Measurements from ENCODE around the gene RAP2C.
"Not testable (repeated sequence)": the region's sequence is repeated elsewhere in the genome, so short reads cannot be mapped to it uniquely, and the experiment has no call there.

The RAP2C gene

DNA sequence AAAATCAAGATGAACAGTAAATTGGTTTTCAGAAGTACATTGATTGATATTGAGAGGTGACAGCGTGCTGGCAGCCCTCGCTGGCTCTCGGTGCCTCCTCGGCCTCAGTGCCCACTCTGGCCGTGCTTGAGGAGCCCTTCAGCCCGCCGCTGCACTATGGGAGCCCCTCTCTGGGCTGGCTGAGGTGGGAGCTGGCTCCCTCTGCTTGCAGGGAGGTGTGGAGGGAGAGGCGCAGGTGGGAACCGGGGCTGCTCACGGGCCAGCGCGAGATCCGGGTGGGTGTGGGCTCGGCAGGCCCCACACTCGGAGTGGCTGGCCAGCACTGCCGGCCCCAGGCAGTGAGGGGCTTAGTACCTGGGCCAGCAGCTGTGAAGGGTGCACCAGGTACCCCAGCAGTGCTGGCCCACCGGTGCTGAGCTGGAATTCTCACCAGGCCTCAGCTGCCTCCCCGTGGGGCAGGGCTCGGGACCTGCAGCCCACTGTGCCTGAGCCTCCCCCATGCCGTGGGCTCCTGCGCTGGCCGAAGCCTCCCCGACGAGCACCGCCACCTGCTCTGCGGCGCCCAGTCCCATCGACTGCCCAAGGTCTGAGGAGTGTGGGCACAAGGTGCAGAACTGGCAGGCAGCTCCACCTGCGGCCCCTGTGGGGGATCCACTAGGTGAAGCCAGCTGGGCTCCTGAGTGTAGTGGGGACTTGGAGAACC lies 25.2 kb downstream of the RAP2C start:
- DNase-seq = no peak

DNA sequence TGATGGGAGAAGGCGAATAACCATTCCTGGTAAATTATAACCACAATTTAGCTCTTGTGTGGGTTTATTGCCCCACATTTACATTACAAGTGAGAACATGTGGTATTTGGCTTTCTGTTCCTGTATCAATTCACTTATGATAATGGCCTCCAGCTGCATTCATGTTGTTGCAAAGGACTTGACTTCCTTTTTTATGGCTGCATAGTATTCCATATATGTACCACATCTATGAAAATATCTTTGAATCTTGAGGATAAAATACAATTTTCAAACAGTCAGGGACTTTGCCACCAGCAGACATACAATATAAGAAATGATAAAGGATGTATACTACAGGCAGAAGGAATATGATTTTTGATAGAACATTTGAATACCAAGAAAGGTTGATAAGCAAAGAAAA lies 27.3 kb downstream of the RAP2C start:
- DNase-seq = no peak

DNA sequence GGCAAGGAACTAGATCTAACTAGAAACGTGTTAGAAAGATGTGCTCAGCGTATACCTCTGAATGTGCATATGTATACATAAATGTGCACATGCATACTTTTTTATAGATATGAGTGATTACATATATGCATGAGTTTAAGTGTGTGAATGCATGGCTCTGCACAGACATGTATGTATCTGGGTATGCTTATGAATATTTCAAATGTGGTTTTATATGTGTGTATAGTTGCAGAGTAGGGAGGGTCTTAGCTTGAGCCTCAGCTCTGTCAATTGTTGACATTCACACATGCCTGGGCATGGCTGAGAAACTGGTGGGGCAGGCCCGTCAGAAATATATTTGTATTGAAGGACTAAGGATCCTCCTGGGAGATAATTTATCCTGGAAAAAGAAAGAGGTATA lies 31.1 kb downstream of the RAP2C start:
- DNase-seq = no peak

DNA sequence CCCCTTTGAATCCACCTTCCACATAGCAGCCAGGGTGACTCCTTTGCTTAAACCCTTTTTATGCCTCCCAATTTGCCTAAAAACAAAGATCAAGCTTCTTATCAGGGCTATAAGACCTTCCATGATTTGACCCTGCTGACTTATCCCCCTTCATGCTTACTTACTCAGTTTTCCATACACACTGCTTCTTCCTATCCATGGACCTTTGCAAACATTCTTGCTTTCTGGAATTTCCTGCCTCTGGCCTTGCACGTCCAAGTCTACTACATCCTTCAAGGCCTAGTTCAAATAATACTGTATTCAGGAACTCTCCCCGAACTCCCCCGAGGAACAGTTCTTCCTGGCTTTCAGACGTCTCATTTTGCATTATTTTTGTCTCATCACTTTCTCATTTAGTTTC lies 31.8 kb downstream of the RAP2C start:
- no peak for DNase-seq

DNA sequence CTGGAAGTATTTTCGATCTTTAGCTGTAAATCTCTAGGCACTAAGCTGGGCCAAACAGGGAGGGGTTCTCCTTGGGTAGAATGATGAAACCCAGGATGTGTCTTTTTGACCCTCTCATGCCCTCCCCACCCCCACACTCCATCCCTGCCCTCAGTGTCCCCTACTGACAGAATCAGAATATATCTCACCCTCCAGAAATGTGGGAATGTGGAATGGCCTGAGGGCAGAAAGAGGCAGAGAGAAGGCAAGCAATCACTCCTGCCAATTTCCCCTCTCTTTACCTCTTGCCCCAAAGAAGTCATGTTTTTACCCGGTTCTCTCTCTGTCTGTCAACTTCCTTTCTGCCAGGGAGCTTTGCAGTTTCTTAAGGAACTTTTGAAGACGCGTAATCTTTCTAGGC lies 34.4 kb downstream of the RAP2C start:
- no peak for DNase-seq

DNA sequence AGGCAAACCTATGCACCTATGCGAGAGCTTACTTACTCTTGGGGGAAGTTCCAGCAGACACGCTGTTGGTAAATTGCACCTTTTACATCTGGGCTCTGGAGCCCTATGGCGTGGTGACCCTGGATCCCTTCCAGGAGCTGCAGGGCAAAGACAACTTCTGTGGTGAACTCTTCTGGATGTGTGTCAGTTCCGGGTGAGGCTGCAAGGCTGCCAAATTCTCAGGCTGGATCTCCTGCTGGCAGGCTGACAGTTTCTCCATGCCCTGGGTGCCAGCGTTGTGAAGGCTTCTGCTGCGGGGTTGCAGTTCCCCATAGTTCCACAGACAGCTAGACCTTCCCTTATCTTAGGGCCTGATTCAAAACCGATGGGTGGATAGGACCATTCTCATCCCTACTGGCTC lies 37.9 kb downstream of the RAP2C start:
- DNase-seq = peak in 1 of 2 donors; percentile 0

DNA sequence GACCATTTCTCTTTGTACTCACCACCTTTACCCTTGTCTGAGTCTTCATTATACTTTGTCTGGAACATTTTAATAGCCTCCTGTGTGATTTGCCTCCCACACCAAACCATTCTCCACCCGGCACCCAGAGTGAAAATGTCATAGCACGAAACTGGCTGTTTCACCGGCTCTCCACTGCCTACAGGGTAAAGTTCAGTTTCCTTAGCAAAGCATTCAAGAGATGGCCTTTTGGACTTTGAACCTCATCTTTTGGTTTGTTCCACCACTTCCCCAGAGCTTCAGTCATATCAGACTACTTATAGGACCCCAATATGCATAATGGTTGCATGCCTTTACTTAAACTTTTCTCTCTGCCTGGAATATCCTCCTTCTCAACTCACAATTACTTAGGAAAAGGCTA lies 38.3 kb downstream of the RAP2C start:
- no peak for DNase-seq

DNA sequence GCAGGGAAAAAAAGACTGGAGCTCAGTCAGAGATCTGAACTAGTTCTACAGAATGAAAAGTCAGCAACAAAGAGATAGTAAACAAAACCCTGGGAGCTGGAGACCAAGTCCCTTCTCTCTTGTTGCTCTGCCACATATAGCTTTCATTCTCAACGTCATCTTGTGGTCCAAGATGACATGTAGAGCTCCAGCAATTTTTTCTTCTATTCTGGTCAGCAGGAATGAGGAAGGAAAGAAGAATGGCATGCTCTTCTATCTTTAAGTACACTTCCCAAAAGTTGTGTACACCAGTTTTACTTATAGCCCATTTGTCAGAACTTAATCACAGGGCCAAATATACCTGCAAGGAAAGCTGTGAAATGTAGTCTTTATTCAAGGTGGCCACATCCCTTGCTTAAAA lies 45.6 kb downstream of the RAP2C start:
- no peak for DNase-seq

DNA sequence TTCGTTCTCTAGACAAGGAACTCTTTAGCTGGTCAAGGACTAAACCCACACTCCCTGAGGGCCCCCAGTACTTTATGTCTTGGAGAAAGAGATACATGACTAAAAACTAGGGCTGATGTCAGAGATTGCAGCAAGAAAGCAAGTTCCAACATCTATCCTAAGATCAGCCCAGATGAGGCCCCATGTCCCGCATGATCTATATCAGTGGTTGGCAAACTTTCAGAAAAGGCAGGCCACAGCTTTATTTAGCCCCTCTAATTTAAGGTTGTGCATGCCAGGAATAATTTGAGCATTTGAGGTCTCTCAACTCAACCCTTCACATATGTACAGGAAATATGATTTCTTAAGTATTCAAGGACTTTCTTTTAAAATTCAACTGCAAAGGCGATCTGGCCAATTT lies 47.4 kb downstream of the RAP2C start:
- no peak for DNase-seq

DNA sequence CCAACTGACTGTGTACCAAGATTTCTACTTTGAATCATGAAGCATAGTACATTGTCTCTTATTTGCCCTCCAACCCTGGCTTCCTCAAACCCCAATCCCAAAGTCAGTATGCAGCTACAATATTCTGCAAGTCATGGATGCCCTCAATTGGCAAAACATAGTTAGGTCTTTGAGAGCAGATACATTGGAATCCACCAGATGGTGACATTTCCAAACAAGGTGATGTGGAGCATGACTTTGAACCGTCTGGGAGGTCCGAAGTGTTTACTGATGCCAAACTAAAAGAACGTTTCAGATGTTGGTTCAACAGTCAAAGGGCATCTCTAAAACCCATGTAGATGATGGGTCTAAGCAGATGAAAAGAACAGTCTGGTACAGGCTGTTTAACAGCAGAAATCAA lies 47.8 kb downstream of the RAP2C start:
- DNase-seq = no peak

DNA sequence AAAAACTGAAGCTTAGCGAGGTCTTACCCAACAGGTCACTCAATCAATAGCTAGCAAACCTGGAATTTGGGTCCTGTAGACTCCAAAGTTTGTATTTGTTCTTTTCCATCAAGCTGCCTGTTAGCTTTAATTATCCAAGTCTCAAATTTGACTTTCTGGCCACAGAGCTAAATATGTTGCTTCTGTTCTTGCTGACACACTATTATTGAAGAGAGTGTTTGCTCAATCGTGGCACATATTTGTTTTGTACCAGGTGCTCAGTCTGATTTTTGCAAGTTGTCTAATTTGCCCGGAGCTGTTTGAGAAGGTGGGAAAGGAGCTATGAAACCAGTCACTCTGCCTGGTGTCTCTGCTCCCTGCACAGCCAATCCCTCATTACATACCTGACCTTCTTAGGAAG lies 49.7 kb downstream of the RAP2C start:
- no peak for DNase-seq

DNA sequence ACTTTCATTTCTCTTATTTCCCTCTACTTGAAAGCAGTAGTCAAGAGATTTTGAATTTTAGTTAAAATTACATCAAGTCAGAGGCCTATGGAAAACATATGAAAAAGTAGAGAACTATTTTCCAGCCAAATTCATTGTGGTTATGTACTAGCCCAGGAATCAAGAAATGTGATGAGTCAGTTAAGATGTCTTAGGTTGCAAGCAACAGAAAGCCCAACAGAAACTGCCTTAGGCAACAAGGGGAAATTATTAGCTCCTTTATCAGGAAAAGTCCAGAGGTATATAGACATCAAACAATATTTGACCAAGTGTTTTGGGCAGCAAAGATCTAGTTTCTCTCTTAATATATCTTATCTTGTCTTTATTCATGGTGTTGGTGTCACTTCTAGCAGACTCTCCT lies 53.6 kb downstream of the RAP2C start:
- no peak for DNase-seq

DNA sequence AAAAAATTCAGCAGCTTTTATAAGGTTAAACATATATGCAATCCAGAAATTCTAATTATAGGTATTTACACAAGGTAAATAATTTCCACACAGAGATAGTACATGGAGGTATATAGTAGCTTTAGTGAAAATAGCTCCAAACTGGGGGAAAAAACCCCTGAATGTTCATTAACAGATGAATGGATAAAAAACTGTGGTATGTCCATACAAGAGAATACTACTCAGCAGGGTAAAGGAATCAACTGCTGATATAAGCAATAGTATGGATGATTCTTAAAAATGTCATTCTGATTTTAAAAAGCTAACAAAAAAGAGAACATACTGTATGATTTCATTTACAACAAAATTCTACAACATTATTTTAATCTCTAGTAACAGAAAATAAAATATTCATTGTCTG lies 54.2 kb downstream of the RAP2C start:
- no peak for DNase-seq

DNA sequence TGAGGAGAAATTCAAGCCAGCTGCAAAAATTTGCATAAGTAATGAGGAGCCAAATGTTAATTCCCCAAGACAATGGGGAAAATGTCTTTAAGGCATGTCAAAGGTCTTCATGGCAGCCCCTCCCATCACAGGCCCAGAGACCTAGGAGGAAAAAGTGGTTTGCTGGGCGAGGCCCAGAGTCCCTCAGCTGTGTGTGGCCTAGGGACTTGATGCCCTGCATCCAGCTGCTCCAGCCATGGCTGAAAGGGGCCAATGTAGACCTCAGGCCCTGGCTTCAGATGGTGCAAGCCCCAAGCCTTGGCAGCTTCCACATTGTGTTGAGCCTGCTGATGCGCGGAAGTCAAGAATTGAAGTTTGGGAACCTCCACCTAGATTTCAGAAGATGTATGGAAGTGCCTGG lies 56.2 kb downstream of the RAP2C start:
- DNase-seq = not testable (repeated sequence)

DNA sequence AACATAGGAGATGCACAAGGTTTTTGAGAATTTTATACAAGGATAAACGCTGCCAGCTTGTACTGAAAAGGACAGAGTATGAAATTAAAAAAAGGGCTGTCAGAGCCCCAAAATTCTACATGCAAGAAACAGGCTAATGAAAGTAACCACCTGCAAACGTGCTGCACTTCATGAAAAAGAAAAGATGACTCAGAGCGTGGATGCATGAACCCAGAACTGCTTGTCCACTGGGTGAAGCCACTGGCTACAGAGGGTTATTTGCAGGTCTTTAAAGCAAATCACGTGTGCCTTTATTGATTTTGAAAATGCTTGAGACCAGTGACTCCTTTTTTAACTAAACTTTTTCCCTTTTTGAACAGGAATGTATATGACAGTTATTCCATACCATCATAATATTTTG lies 66.1 kb downstream of the RAP2C start:
- no peak for DNase-seq
